ENCODE results near the gene TASP1.
"Not testable (repeated sequence)": the region's sequence is repeated elsewhere in the genome, so short reads cannot be mapped to it uniquely, and the experiment has no call there.

Gene TASP1

GRCh38 chr20:13501500-13501899 is 137.2 kb downstream of the TASP1 start:
- DNase-seq (ENCODE audit: low read depth in 1 of 2, low spot score in 1 of 2): no peak

GRCh38 chr20:13494019-13494418 is 144.7 kb downstream of the TASP1 start:
- no peak for DNase-seq (ENCODE audit: low read depth in 1 of 2, low spot score in 1 of 2)

GRCh38 chr20:13493143-13493542 is 145.6 kb downstream of the TASP1 start:
- no peak for DNase-seq (ENCODE audit: low read depth in 1 of 2, low spot score in 1 of 2)

GRCh38 chr20:13492001-13492481 is 146.7 kb downstream of the TASP1 start:
- DNase-seq (ENCODE audit: low read depth in 1 of 2, low spot score in 1 of 2): no peak

- no peak for DNase-seq (ENCODE audit: low read depth in 1 of 2, low spot score in 1 of 2)
Measured at GRCh38 chr20:13487202-13487601, 151.5 kb downstream of the TASP1 start.

GRCh38 chr20:13486694-13487093 is 152.0 kb downstream of the TASP1 start:
- DNase-seq (ENCODE audit: low read depth in 1 of 2, low spot score in 1 of 2): no peak

GRCh38 chr20:13485576-13485975 is 153.2 kb downstream of the TASP1 start:
- DNase-seq (ENCODE audit: low read depth in 1 of 2, low spot score in 1 of 2): no peak

- not testable (repeated sequence) for DNase-seq (ENCODE audit: low read depth in 1 of 2, low spot score in 1 of 2)
Measured at GRCh38 chr20:13485019-13485418, 153.7 kb downstream of the TASP1 start.

GRCh38 chr20:13483472-13483871 is 155.3 kb downstream of the TASP1 start:
- DNase-seq (ENCODE audit: low read depth in 1 of 2, low spot score in 1 of 2): not testable (repeated sequence)

GRCh38 chr20:13478366-13478765 is 160.4 kb downstream of the TASP1 start:
- no peak for DNase-seq (ENCODE audit: low read depth in 1 of 2, low spot score in 1 of 2)

GRCh38 chr20:13474467-13474866 is 164.3 kb downstream of the TASP1 start:
- DNase-seq (ENCODE audit: low read depth in 1 of 2, low spot score in 1 of 2): no peak

GRCh38 chr20:13469262-13469661 is 169.5 kb downstream of the TASP1 start:
- DNase-seq (ENCODE audit: low read depth in 1 of 2, low spot score in 1 of 2): no peak

- DNase-seq (ENCODE audit: low read depth in 1 of 2, low spot score in 1 of 2): no peak
Measured at GRCh38 chr20:13468166-13468565, 170.6 kb downstream of the TASP1 start.

GRCh38 chr20:13464702-13465101 is 174.0 kb downstream of the TASP1 start:
- DNase-seq (ENCODE audit: low read depth in 1 of 2, low spot score in 1 of 2): no peak

GRCh38 chr20:13461849-13462458 is 176.8 kb downstream of the TASP1 start:
- no peak for DNase-seq (ENCODE audit: low read depth in 1 of 2, low spot score in 1 of 2)

GRCh38 chr20:13458860-13459451 is 179.8 kb downstream of the TASP1 start:
- DNase-seq (ENCODE audit: low read depth in 1 of 2, low spot score in 1 of 2): no peak

GRCh38 chr20:13457487-13457886 is 181.2 kb downstream of the TASP1 start:
- DNase-seq (ENCODE audit: low read depth in 1 of 2, low spot score in 1 of 2): no peak

GRCh38 chr20:13455713-13456112 is 183.0 kb downstream of the TASP1 start:
- no peak for DNase-seq (ENCODE audit: low read depth in 1 of 2, low spot score in 1 of 2)

- no peak for DNase-seq (ENCODE audit: low read depth in 1 of 2, low spot score in 1 of 2)
Measured at GRCh38 chr20:13453367-13453766, 185.4 kb downstream of the TASP1 start.

- no peak for DNase-seq (ENCODE audit: low read depth in 1 of 2, low spot score in 1 of 2)
Measured at GRCh38 chr20:13452470-13453124, 186.1 kb downstream of the TASP1 start.

- no peak for DNase-seq (ENCODE audit: low read depth in 1 of 2, low spot score in 1 of 2)
Measured at GRCh38 chr20:13449868-13450434, 188.8 kb downstream of the TASP1 start.

All from stimulated activated CD4-positive, alpha-beta T cell treated with anti-CD3 and anti-CD28 coated beads, Interleukin-15, amount 100 ng/mL, for 1 hour (primary cell).